ENCODE measurements around the gene ZNF41.

- TF ChIP-seq CTCF (IDR thresholded peaks at IDR 0.05; ENCODE audit: extremely low read depth in 1 of 2, insufficient read depth in 1 of 2, low read depth in 1 of 2, low read length in 2 of 2): no peak
- no peak for TF ChIP-seq EZH2 (IDR thresholded peaks at IDR 0.05; ENCODE audit: borderline replicate concordance, low read depth, low read length, severe bottlenecking)
- TF ChIP-seq POLR2A (IDR thresholded peaks at IDR 0.05; ENCODE audit: low read depth, low read length): no peak
- no peak for TF ChIP-seq POLR2AphosphoS5 (IDR thresholded peaks at IDR 0.05; ENCODE audit: insufficient read depth, low read depth, low read length)
Observed at GRCh38 chrX:47530049-47530448, 47.0 kb upstream of the ZNF41 start.
